RCC 7860 (cell line): ENCODE measurements around the gene NSL1.
"Not testable (repeated sequence)": the region's sequence is repeated elsewhere in the genome, so short reads cannot be mapped to it uniquely, and the experiment has no call there.

Source experiments
- DNase-seq: peaks from one replicate; pipeline ENCODE4 v3.0.0-alpha.2; 2015; ENCODE audit warnings: low spot score
- FAIRE-seq: peaks from 2 replicates; lab custom pipeline; 2012; peaks lifted over from hg19 to GRCh38; lab: Jason Lieb, UNC

The NSL1 gene

DNA sequence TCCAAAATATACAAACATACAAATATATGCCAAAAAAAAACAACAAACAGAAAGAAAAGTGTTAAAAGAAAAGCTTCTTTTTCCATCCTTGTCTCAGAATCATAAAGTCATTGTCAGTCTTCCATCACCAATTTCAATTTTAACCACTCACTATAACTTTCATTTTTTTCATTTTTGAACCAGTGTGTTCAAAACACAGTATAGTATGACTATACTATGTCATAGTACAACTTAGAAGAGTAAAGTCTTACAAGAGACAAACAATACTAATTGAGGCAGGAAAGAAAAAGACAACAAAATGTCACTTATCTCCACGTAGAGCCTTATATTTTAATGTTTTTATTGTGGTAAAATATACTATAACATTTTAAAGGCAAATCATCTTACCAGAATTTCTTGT is 7.6 kb downstream of the NSL1 start:
- FAIRE-seq = no peak

DNA sequence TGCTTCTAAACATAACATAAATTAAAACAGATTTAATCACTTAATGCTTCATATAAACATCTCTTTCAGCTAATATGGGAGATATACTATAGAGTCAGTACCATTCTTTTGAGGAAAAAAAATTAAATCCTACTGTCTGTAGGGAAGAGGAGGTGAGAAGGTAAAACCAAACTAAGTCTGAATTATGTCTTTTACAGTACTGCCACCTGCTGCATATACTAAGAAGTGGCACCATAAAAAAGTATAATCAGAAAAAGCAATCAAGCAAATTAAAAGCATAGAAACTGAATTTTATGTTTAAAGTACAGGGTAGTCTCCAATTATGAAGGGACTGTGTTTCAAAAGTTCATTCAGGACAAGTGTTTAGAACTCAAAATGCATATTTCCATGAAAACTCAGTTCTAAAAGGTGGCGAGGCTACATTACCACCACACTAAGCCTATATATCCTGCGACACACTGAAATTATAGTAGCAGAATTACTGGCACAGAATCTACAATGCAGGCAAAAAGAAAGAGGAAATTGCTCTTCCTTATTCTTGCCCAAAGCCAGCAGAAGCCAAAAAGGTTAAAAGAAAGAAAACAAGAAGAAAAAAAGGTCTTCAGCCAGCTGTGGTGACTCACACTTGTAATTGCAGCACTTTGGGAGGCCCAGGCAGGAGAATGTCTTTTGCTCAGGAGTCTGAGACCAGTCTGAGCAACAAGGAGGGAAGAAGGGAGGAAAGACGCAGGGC is 9.0 kb downstream of the NSL1 start:
- DNase-seq (peak; percentile 41), FAIRE-seq (peak; percentile 70)

More for the DNA sequence above, 7.6 kb downstream of the NSL1 start:
- no peak for DNase-seq

DNA sequence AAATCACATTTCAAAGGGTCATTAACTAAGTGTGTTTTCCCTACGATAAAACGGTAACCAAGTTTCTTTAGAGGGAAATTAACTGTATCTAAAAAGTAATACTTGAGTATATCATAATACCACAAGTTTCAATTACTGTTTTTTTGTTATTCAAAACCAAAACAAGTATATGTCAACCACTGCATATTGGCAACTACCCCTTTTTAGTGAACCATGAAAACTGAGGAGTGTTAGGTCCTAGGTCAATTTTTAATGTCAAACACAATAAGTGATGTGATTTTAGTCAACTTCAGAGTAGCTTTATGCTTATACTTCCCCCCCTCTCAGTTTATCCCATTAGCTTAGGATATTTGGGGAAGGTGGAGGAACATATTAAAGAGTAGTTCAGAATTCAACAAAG is 10.4 kb downstream of the NSL1 start:
- DNase-seq = no peak
- no peak for FAIRE-seq

DNA sequence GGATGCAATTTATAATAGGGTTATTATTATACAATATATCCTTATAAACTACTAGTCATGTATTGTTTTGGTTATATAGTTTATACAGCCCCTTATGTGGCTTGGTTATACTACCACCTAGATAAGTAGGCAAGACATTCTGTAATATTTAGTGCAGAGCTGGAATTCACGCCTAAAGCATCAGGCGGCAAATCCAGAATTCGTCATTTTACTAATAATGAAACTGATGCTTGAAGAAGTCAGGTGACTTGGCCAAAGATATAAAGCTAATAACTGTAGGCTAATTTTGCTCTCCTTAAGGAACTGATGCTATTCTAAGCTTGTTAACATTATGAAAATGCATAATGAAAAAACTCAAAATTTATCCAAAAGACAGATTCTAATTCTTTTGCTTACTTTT is 10.8 kb downstream of the NSL1 start:
- FAIRE-seq (no peak), DNase-seq (no peak)

DNA sequence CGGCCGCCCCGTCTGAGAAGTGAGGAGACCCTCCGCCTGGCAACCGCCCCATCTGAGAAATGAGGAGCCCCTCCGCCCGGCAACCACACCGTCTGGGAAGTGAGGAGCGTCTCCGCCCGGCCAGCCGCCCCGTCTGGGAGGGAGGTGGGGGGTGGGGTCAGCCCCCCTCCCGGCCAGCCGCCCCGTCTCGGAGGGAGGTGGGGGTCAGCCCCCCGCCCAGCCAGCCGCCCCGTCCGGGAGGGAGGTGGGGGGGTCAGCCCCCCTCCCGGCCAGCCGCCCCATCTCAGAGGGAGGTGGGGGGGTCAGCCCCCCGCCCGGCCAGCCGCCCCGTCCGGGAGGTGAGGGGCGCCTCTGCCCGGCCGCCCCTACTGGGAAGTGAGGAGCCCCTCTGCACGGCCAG is 12.5 kb downstream of the NSL1 start:
- DNase-seq, FAIRE-seq: not testable (repeated sequence)

DNA sequence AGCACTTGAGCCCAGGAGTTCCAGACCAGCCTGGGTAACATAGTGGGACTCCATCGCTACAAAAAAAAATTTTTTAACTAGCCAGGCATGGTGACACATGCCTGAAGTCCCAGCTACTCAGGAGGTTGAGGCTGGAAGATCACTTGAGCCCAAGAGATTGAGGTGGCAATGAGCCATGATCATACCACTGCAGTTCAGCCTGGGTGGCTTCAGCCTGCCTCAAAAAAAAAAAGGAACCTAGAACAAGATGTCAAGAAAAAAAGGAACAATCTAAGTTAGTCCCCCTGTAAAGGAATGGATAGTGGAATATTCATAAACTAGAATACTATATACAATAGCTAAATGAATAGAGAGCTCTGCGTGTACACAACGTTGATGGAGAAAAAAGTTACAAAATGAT is 14.4 kb downstream of the NSL1 start:
- DNase-seq (no peak), FAIRE-seq (no peak)

DNA sequence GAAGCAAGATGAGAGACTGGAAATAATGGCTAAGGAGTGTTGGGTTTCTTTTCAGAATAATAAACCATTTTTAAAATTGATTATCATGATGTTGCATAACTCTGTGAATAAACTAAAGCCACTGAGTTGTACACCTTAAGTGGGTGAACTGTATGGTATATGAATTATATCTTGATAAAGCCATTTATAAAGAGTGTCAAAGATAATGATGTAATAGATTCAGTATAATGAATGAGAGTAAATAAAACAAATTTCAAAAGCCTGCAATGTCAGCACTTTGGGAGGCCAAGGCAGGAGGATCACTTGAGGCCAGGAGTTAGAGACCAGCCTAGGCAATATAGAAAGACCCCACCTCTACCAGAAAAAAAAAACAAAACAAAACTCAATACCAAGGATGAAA is 16.3 kb downstream of the NSL1 start:
- FAIRE-seq = no peak
- no peak for DNase-seq

DNA sequence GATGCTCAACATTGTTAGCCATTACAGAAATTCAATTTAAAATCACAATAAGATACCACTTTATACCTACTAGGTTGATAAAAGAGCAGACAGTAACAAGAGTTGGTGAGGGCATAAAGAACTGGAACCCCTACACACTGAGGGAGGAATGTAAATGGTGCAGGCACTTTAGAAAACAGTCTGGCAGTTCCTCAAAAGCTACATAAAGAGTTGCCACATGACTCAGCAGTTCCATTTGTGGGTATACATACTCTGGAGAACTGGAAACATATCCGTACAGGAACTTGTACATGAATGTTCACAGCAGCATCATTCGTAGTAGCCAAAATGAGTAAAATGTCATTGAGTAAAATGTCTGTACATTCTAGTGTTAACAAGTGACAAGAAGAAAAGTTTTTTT is 17.0 kb downstream of the NSL1 start:
- FAIRE-seq = no peak
- DNase-seq = no peak

DNA sequence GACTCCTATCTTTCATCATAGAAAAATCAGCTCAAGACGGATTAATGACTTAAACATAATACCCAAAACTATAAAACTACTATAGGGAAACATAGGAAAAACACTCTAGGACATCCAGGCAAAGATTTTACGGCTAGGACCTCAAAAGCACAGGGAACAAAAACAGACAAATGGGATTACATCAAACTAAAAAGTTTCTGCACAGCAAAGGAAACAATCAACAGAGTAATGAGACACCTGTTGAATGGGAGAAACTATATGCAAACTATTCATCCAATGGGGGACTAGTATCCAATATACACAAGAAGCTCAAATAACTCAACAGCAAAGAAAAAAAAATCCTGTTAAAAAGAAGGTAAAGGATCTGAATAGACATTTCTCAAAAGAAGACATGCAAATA is 18.6 kb downstream of the NSL1 start:
- DNase-seq (no peak), FAIRE-seq (no peak)

DNA sequence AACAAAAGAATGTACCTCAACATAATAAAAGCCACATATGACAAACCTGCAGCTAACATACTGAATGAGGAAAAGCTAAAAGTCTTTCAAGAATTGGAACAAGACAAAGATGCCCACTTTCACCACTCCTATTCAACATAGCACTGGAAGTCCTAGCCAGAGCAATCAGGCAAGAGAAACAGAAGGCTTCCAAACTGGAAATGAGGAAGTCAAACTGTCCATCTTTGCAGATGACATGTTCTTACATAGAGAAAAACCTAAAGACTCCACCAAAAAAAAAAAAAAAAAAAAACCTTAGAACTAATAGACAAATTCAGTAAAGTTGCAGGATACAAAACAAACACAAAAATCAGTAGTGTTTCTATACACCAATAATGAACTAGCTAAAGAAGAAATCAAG is 20.2 kb downstream of the NSL1 start:
- DNase-seq (no peak), FAIRE-seq (no peak)

DNA sequence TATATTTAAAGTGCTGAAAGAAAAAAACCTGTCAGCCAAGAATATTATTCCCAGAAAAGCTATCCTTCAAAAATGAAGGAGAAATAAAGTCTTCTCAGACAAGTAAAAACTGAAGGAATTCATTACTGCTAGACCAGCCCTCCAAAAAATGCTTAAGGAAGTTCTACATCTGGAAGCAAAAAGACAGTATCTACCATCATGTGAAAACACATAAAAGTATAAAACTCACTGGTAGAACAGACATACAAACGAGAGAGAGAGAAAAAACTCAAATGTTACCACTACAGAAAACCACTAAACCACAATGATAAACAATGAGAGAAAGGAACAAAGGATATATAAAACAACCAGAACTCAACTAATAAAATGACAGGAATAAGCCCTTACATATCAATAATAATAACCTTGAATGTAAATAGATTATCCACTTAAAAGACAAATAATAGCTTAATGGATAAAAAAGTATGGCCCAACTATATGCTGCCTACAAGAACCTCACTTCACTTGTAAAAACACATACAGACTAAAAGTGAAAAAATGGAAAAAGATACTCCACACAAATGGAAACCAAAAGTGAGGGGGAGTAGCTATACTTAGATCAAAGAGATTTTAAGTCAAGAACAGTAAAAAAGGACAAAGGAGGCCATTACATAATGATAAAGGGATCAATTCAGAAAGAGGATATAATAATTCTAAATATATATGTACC is 22.0 kb downstream of the NSL1 start:
- no peak for FAIRE-seq
- no peak for DNase-seq

DNA sequence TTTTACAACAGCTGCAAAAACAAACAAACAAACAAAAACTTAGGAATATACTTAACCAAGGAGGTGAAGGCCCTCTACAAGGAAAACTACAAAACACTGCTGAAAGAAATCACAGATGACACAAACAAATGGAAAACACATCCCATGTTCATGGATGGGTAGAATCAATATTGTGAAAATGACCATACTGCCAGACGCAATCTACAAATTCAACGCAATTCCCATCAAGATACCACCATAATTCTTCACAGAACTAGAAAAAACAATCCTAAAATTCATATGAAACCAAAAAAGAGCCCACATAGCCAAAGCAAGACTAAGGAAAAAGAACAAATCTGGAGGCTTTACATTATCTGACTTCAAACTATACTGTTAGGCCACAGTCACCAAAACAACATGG is 24.8 kb downstream of the NSL1 start:
- FAIRE-seq, DNase-seq: not testable (repeated sequence)

DNA sequence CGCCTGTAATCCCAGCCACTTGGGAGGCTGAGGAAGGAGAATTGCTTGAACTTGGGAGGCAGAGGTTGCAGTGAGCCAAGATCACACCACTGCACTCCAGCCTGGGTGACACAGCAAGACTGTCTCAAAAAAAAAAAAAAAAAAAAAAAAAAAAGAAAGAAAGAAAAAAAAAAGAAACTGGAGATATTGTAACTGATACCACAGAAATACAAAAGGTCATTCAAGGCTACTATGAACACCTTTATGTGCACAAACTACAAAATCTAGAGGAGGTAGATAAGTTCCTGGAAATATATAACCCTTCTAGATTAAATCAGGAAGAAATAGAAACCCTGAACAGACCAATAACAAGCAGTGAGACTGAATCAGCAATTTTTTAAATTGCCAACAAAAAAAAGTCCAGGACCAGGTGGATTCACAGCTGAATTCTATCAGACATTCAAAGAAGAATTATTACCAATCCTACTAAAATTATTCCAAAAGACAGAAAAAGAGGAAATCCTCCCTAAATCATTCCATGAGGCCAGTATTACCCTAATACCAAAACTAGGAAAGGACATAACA is 26.8 kb downstream of the NSL1 start:
- not testable (repeated sequence) for DNase-seq, FAIRE-seq

DNA sequence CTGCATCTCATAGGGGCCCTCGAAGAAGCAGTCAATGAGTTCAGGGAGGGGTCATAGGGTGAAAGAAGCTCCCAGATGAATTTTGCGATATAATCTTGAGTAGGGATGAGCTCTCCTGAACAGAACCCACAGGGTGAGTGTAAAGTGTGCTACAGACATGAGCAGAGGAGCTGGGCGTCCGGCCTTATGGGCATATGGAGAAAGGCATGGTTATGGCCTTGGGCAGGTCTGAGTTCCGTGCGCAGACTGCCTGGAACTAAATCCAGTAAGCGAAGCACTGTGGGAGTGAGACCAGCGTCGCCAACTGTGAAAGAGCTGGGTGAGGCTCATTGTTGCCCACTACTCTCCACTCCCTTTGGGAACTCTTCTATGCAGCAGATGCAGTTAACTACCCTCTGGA is 28.7 kb downstream of the NSL1 start:
- DNase-seq (no peak), FAIRE-seq (no peak)

DNA sequence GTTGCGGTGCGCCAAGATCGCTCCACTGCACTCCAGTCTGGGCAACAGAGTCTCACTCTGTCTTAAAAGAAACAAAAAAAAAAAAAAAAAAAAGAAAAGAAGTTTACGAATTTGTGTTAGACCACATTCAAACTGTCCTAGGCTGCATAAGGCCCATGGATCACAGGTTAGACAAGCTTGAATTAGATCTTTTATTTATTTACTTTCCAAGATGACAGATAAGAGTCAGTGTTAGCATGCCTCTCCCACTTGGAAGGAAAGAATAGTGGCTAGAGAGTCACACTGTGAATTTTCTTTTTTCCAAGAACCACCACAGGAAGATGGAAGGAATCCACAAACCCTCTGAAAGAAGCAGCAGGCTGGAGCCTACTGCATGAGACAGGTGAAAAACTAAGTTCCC is 29.3 kb downstream of the NSL1 start:
- no peak for FAIRE-seq

DNA sequence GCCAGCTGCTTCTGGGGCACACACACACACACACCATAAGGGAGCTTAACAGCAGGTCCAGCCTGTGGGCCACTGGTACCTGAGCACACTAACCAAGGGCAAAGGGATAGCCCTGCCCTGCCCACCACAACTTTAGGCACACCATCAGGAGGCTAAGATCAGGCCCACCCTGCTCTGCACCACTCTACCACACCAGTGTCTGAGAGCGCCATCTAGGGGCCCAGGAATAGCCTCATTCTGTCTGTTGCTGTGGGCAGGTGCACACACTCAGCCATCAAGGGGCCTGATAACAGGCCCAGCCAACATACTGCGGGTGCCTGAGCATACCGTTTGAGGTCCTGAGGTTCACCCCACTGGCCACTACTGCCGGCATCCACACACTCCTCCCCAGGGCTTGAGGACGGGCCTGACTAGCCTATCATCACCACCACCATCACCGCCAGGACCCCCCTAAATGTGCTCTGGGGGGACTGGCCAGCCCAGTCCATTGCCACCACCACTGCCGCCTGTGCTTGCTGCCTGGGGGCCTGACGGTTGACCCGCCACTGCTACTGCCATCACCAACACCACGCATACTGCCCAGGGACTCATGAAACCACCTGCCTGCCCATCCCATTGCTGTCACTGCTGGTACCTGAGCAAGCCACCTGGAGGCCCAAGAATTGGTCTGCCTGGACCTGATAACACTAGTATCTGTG is 31.3 kb downstream of the NSL1 start:
- no peak for FAIRE-seq
- DNase-seq = no peak

More for the DNA sequence above, 29.3 kb downstream of the NSL1 start:
- no peak for DNase-seq

DNA sequence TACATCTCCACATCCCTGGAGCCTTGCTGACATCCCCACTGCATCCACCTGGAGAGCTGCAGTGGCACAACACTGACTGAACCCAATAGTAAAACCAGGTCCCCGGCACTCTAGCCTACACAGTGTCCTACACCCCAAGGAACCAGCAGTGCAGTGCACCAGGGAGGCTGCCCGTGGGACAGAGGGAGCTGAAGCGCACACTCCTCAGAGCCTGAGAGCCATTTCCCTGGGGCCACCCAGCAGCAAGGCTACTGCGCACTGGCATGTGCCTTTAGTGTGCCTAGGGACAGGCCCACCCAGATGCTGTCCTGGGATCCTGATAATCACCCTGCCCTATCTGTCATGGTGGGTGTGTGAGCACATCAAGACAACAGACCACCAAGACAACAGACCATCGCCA is 31.9 kb downstream of the NSL1 start:
- FAIRE-seq = no peak

DNA sequence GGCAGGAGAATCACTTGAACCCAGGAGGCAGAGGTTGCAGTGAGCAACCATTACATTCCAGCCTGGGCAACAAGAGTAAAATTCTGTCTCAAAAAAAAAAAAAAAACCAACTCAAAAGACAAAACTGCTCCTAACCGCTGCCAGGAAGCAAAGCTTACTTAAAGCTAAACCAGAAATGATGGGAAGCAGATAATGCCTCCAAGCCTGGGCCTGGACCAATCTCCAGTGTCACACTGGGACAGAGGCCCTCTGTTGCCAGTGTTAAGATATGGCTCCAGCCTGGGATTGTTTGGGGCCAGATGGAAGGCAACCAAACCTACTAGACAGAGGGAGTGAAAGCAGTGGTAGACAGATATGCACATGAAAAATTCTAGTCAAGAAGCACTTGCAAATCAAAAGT is 36.9 kb downstream of the NSL1 start:
- DNase-seq (no peak), FAIRE-seq (no peak)

More for the DNA sequence above, 31.9 kb downstream of the NSL1 start:
- no peak for DNase-seq

DNA sequence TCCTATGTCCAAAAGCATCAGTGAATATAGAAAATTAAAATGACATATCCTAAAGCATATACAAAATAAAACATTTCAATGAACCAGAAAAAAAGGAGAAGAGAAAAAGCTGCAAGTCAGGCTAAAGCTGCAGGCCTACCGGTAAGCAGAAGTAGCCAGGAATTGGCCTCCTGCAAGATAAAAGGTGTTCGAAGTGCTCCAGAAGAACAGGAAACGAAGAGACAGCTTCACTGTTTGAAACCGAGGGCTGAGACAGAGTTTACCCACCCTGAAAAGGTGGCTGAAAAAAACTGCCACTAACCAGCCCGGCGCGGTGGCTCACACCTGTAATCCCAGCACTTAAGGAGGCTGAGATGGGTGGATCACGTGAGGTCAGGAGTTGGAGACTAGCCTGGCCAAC is 37.4 kb downstream of the NSL1 start:
- DNase-seq = no peak
- no peak for FAIRE-seq

DNA sequence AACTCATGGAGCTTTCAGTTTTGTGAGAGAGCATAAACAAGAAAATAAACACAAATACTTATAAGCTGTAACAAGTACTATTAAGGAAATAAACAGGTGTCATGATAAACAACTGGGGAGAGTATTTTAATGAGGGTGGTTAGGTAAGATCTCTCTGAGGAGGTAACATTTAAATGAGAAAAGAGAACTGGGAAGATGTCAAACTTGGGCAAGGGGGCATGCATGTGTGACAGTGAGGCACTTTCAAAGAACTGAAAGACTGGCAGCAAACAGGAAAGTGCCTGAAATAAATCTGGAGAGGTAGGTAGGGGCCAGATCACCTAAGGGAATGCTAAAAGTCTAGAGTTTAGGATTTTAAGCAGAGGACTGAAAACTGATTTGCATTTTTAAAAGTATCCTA is 37.8 kb downstream of the NSL1 start:
- FAIRE-seq = no peak
- DNase-seq = no peak

DNA sequence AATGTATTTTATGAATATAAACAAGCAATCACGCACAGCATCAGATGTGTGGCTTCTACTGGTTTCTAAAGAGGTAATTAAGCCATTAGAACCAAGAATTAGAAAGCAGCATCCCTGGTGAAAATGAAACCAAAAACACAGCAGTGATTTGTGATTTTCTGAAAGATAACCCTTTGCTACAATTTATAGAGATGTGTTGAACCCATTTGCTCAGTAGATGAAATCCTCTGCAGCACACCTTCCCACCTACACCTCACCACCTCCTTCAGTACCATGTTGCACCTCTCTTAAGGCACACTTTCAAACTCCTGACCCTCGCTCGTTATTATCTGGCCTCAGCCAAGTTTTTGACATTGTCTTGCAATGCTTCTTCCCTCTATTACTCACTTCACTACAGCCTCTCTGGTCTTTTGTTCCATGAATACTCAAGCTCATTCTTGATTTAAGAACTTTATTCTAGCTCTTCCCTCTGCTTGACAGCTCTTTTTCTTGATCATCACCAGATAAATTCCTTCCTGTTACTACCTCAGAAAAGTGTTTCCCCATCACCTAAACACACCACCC is 38.6 kb downstream of the NSL1 start:
- no peak for DNase-seq
- FAIRE-seq = no peak
